ENCODE measurements around the gene SULT1C2. TPM values are rescaled to one million over a fixed set of nuclear protein-coding genes. Genes with fewer than 3 reads are reported as not detected.

SULT1C2 gene
- total and polyA plus RNA-seq, 2 donors (not counting 1 experiment from before 2014, with no cell fraction given) = not detected

DNA sequence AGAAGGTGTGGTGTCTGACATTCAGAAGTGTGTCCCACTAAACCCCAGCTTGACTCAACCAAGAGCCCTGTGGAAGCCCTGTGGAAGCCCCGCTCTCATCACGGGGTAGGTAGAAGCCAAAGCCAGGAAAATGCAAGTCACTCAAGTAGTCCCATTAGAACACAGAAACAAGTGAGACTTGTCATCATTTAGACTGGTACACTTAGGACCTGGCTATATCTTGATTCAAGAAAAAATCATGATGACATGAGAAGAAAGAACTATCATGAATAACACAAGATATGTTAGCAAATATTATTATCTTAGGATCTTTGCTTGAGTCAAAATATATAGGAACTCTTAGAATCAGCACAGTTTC is 60.9 kb downstream of the SULT1C2 start:
- Histone ChIP-seq H3K9ac (ENCODE audit: low read length) (no peak overlapping the region), H3K27me3 (replicated peaks in 1 of 4; ENCODE audit: control extremely low read depth in 1 of 4, control insufficient read depth in 3 of 4, insufficient read depth in 4 of 4, low read length in 3 of 4) (peaks cover 0 to 8% (median 0%) of the 10 kb centered on the region in 4 experiments), H3K36me3 (replicated peaks in 1 of 2; ENCODE audit: control extremely low read depth in 1 of 2, control insufficient read depth in 1 of 2, extremely low read depth in 1 of 2, insufficient read depth in 2 of 2, low read length in 1 of 2) (no peaks in the 10 kb centered on the region), H2AFZ (ENCODE audit: insufficient read depth, low read depth, low read length, poor library complexity, severe bottlenecking) (no peak overlapping the region), H3K79me2 (ENCODE audit: control insufficient read depth, insufficient read depth, low read length) (no peaks in the 10 kb centered on the region), H3K4me1 (ENCODE audit: control insufficient read depth in 2 of 2, insufficient read depth in 2 of 2, low read length in 2 of 2) (no peaks in the 10 kb centered on the region), H3K27ac (ENCODE audit: low read length in 2 of 2) (no peak overlapping the region), H3K4me3 (ENCODE audit: control extremely low read depth in 1 of 5, extremely low read depth in 1 of 5, insufficient read depth in 1 of 5, low read depth in 2 of 5, low read length in 4 of 5) (no peak overlapping the region), H4K20me1 (ENCODE audit: control insufficient read depth, insufficient read depth, low read length, poor library complexity, severe bottlenecking) (no peaks in the 10 kb centered on the region), H3K4me2 (replicated peaks; ENCODE audit: low read depth, low read length, poor library complexity, severe bottlenecking) (no peak overlapping the region), H3K9me3 (ENCODE audit: control extremely low read depth in 1 of 3, control insufficient read depth in 2 of 3, insufficient read depth in 1 of 3, low read length in 2 of 3) (peaks cover 0 to 4% (median 0%) of the 10 kb centered on the region in 3 donors)
- intact Hi-C loops (cut with micrococcal nuclease) = no loop called here
- Mint-ChIP-seq H3K4me3 (no peak overlapping the region), H3K9me3 (ENCODE audit: insufficient read depth) (no peaks in the 10 kb centered on the region), H3K27ac (no peak overlapping the region), H3K4me1 (no peaks in the 10 kb centered on the region), H3K27me3 (peaks cover 10% of the 10 kb centered on the region)
- DNase-seq (no peak), ATAC-seq (ENCODE audit: low read depth) (no peak)
- no peak for TF ChIP-seq EZH2 (IDR thresholded peaks at IDR 0.05; ENCODE audit: borderline replicate concordance, insufficient read depth, low read depth, low read length, poor library complexity, severe bottlenecking)
- TF ChIP-seq, protein P1, sequence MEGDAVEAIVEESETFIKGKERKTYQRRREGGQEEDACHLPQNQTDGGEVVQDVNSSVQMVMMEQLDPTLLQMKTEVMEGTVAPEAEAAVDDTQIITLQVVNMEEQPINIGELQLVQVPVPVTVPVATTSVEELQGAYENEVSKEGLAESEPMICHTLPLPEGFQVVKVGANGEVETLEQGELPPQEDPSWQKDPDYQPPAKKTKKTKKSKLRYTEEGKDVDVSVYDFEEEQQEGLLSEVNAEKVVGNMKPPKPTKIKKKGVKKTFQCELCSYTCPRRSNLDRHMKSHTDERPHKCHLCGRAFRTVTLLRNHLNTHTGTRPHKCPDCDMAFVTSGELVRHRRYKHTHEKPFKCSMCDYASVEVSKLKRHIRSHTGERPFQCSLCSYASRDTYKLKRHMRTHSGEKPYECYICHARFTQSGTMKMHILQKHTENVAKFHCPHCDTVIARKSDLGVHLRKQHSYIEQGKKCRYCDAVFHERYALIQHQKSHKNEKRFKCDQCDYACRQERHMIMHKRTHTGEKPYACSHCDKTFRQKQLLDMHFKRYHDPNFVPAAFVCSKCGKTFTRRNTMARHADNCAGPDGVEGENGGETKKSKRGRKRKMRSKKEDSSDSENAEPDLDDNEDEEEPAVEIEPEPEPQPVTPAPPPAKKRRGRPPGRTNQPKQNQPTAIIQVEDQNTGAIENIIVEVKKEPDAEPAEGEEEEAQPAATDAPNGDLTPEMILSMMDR (IDR thresholded peaks at IDR 0.05) = no peak
- no CpG with 5 or more reads among the region's 2 CpGs for WGBS (ENCODE audit: insufficient coverage)
- POLR2A ChIA-PET = no interaction called here
- CTCF ChIA-PET = interaction anchor here (0.6 kb wide), 1 partner anchor 238 kb away, joined by 3 read pairs; no protein-coding TSS in a partner anchor

DNA sequence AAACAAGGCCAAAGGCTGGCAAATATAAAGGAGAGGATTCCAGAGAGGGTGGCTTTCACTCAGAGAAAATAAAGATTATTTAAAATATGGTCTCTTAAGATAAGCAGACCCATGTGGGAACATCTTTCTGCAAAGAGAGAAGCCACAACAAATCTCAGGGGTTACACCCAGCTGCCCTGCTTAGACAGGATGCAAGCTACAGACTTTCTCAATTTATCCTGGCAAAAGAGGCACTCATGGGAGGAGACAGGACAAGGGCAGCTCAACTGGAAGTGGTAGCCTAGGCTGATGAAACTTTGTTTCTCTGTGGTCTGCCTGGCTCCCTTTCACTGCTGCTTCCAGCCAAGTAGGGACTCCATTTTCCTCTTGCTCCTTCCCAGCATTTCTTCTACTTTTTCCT is 63.2 kb downstream of the SULT1C2 start:
- no peaks in the 10 kb centered on the region for H3K27me3 ChIP-seq (replicated peaks in 1 of 4; ENCODE audit: control extremely low read depth in 1 of 4, control insufficient read depth in 3 of 4, insufficient read depth in 4 of 4, low read length in 3 of 4)
- ChIA-PET CTCF (no interaction called here), POLR2A (no interaction called here)
- H4K20me1 ChIP-seq (ENCODE audit: control insufficient read depth, insufficient read depth, low read length, poor library complexity, severe bottlenecking) = no peaks in the 10 kb centered on the region
- no peak overlapping the region for H3K27ac Mint-ChIP-seq
- no peaks in the 10 kb centered on the region for H3K9me3 Mint-ChIP-seq (ENCODE audit: insufficient read depth)
- H3K4me1 ChIP-seq (ENCODE audit: control insufficient read depth in 2 of 2, insufficient read depth in 2 of 2, low read length in 2 of 2) = no peaks in the 10 kb centered on the region
- no peak overlapping the region for H2AFZ ChIP-seq (ENCODE audit: insufficient read depth, low read depth, low read length, poor library complexity, severe bottlenecking)
- no peak overlapping the region for H3K4me2 ChIP-seq (replicated peaks; ENCODE audit: low read depth, low read length, poor library complexity, severe bottlenecking)
- H3K4me1 Mint-ChIP-seq = no peaks in the 10 kb centered on the region
- intact Hi-C loops (cut with micrococcal nuclease) = no loop called here
- TF ChIP-seq EZH2 (IDR thresholded peaks at IDR 0.05; ENCODE audit: borderline replicate concordance, insufficient read depth, low read depth, low read length, poor library complexity, severe bottlenecking) = no peak
- TF ChIP-seq, protein P1 (IDR thresholded peaks at IDR 0.05) = no peak
- no peak overlapping the region for H3K4me3 ChIP-seq (ENCODE audit: control extremely low read depth in 1 of 5, extremely low read depth in 1 of 5, insufficient read depth in 1 of 5, low read depth in 2 of 5, low read length in 4 of 5)
- H3K36me3 ChIP-seq (replicated peaks in 1 of 2; ENCODE audit: control extremely low read depth in 1 of 2, control insufficient read depth in 1 of 2, extremely low read depth in 1 of 2, insufficient read depth in 2 of 2, low read length in 1 of 2) = no peaks in the 10 kb centered on the region
- DNase-seq (no peak), ATAC-seq (ENCODE audit: low read depth) (no peak)
- H3K27me3 Mint-ChIP-seq = peaks cover 13% of the 10 kb centered on the region
- H3K4me3 Mint-ChIP-seq = no peak overlapping the region
- H3K9me3 ChIP-seq (ENCODE audit: control extremely low read depth in 1 of 3, control insufficient read depth in 2 of 3, insufficient read depth in 1 of 3, low read length in 2 of 3) = no peaks in the 10 kb centered on the region
- no peak overlapping the region for H3K9ac ChIP-seq (ENCODE audit: low read length)
- no peaks in the 10 kb centered on the region for H3K79me2 ChIP-seq (ENCODE audit: control insufficient read depth, insufficient read depth, low read length)
- no peak overlapping the region for H3K27ac ChIP-seq (ENCODE audit: low read length in 2 of 2)
